CD14-positive monocyte (primary cell): ENCODE data around the gene APMAP. TPM values are rescaled to one million over a fixed set of nuclear protein-coding genes. Genes with fewer than 3 reads are reported as not detected.

ENCODE experiments used
- DNase-seq, 3 donors: peaks; one replicate each; pipeline ENCODE4 v3.0.0-alpha.2; 2011 to 2022
- H2AFZ ChIP-seq: 2 replicates; pipeline ENCODE4 v1.6.0; 2012; ENCODE audit warnings: mild to moderate bottlenecking, low read depth, low read length, inconsistent platforms; ENCODE audit not compliant: insufficient read depth, poor library complexity, severe bottlenecking
- H3K27ac ChIP-seq, 2 donors: 1 replicate in 1 of 2; 2 replicates in 1 of 2; pipeline ENCODE4 v1.5.1; 2012 to 2013; ENCODE audit warnings: low read length in 2 of 2, control low read depth in 1 of 2, inconsistent platforms in 1 of 2, low read depth in 1 of 2, mild to moderate bottlenecking in 1 of 2
- H3K27me3 ChIP-seq, 2 donors: one replicate each; pipeline versions ENCODE4 v1.6.0 to v1.6.1; 2011 to 2013; ENCODE audit warnings: low read length in 2 of 2; ENCODE audit not compliant: control insufficient read depth in 2 of 2, insufficient read depth in 2 of 2
- H3K36me3 ChIP-seq, 2 donors: replicated peaks in 1 of 2; 1 replicate in 1 of 2; 2 replicates in 1 of 2; pipeline versions ENCODE4 v1.5.1 to v1.6.1; 2012 to 2013; ENCODE audit warnings: low read length in 2 of 2, control low read depth in 1 of 2, inconsistent platforms in 1 of 2, mild to moderate bottlenecking in 1 of 2; ENCODE audit not compliant: insufficient read depth in 2 of 2, control insufficient read depth in 1 of 2
- H3K4me1 ChIP-seq, 2 donors: 1 replicate in 1 of 2; 2 replicates in 1 of 2; pipeline versions ENCODE4 v1.5.1 to v1.6.1; 2012 to 2013; ENCODE audit warnings: low read length in 2 of 2, control low read depth in 1 of 2, inconsistent platforms in 1 of 2, mild to moderate bottlenecking in 1 of 2, moderate library complexity in 1 of 2; ENCODE audit not compliant: insufficient read depth in 2 of 2, control insufficient read depth in 1 of 2
- H3K4me2 ChIP-seq: replicated peaks from 2 replicates; pipeline ENCODE3; 2012; ENCODE audit warnings: low read length, moderate library complexity, mild to moderate bottlenecking; ENCODE audit not compliant: poor library complexity, severe bottlenecking; ENCODE audit errors: extremely low read depth
- H3K4me3 ChIP-seq, 3 experiments: fragments of 200-600 bp in 1 of 3; sonication (generic) in 1 of 3; replicated peaks in 1 of 3; 1 replicate in 2 of 3; 2 replicates in 1 of 3; pipeline ENCODE4 v1.5.1; 2011 to 2013; ENCODE audit warnings: low read length in 3 of 3, mild to moderate bottlenecking in 3 of 3, control low read depth in 2 of 3, low read depth in 2 of 3, inconsistent platforms in 1 of 3, moderate library complexity in 1 of 3
- H3K79me2 ChIP-seq: 2 replicates; pipeline ENCODE4 v1.6.0; 2012; ENCODE audit warnings: mild to moderate bottlenecking, control low read depth, inconsistent platforms, low read length, moderate library complexity; ENCODE audit not compliant: insufficient read depth
- H3K9ac ChIP-seq: 2 replicates; pipeline ENCODE4 v1.6.0; 2017; ENCODE audit warnings: low read length, mild to moderate bottlenecking; ENCODE audit not compliant: insufficient read depth, poor library complexity, severe bottlenecking
- H3K9me3 ChIP-seq, 2 donors: replicated peaks in 1 of 2; 1 replicate in 1 of 2; 2 replicates in 1 of 2; pipeline versions ENCODE4 v1.5.1 to v1.6.1; 2012 to 2013; ENCODE audit warnings: low read length in 2 of 2, control low read depth in 1 of 2; ENCODE audit not compliant: control insufficient read depth in 1 of 2, insufficient read depth in 1 of 2
- H4K20me1 ChIP-seq: 2 replicates; pipeline ENCODE4 v1.6.0; 2012; ENCODE audit warnings: mild to moderate bottlenecking, low read length, control low read depth, moderate library complexity; ENCODE audit not compliant: insufficient read depth
- H3K27ac Mint-ChIP-seq, 7 donors: one replicate each; pipeline ENCODE4 v1.8.0; 2020; ENCODE audit warnings: mild to moderate bottlenecking in 7 of 7, mixed read lengths in 7 of 7, moderate library complexity in 6 of 7, inconsistent platforms in 2 of 7
- H3K27me3 Mint-ChIP-seq, 3 donors: one replicate each; pipeline ENCODE4 v1.8.0; 2021 to 2022; ENCODE audit warnings: low read depth in 3 of 3, mild to moderate bottlenecking in 3 of 3, mixed read lengths in 3 of 3, moderate library complexity in 3 of 3, inconsistent platforms in 1 of 3
- H3K36me3 Mint-ChIP-seq, 2 donors: one replicate each; pipeline ENCODE4 v1.8.0; 2020; ENCODE audit warnings: mixed read lengths in 2 of 2, inconsistent platforms in 1 of 2, mild to moderate bottlenecking in 1 of 2
- H3K4me1 Mint-ChIP-seq: one replicate; pipeline ENCODE4 v1.8.0; 2020; ENCODE audit warnings: mild to moderate bottlenecking, mixed read lengths
- H3K4me3 Mint-ChIP-seq, 2 donors: one replicate each; pipeline ENCODE4 v1.8.0; 2020; ENCODE audit warnings: mild to moderate bottlenecking in 2 of 2, mixed read lengths in 2 of 2, moderate library complexity in 1 of 2
- H3K9me3 Mint-ChIP-seq, 7 donors: one replicate each; pipeline ENCODE4 v1.8.0; 2020 to 2022; ENCODE audit warnings: mixed read lengths in 7 of 7, mild to moderate bottlenecking in 6 of 7, moderate library complexity in 6 of 7, inconsistent platforms in 2 of 7
- CTCF ChIP-seq: fragments of 200-600 bp; IDR thresholded peaks from one replicate; pipeline ENCODE4 v1.8.0; 2022; ENCODE audit warnings: antibody characterized with exemption, mild to moderate bottlenecking
- WGBS: methylation state at CpG from one replicate; pipeline ENCODE4 v1.1.5; 2013; ENCODE audit warnings: missing lambda C conversion rate; ENCODE audit not compliant: insufficient coverage; 5-methylcytosine and 5-hydroxymethylcytosine counted together
- intact Hi-C, 2 donors: fragments of 100-400 bp; cut with micrococcal nuclease; formaldehyde crosslinking; loops; one replicate each; pipeline versions ENCODE4 v1.15.0 to v1.15.1; 2023
- polyA plus RNA-seq, 3 donors: library from polyadenylated mRNA; depleted of rRNA in 1 of 3; unstranded in 2 of 3; stranded (reverse) in 1 of 3; fragments of 300-500 nt in 2 of 3; fragments of >200 nt in 1 of 3; fragmentation: Illumina TruSeq in 2 of 3; gene quantifications; 1 replicate in 2 of 3; 2 replicates in 1 of 3; pipeline ENCODE4 v1.2.3, GENCODE V29; 2012 to 2021

The APMAP gene
- polyA plus RNA-seq, 3 donors: 26.9 to 74.0 (median 73.2) TPM

DNA sequence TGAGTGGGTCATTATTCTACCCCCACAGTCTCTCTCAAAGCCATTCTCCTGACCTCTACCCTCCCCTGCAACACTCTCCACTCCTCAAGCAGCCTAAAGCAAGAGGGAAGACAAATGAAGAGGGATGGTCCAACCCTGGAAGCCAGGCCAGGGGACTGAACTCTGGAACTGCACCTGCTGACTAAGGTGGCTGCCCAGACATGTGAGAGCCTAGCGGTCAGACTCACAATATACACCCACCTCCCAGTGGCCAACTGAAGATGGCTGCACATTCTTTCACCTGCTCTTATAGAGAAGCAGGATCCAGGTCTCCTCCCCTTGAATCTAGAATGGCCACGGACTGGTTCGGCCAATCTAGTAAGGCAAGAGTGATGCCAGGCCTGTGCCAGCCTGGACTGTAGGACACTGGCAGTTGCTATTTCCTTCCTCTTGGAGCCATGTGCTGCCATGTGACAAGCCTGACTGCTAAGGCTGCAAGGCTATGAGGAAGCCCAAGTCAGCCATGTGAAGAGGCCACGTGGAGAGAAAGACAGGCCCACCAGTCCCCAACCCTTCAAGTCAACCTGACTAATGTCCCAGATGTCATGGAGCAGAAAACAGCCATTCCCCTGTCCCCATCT lies 33.5 kb upstream of the APMAP start:
- H3K4me1 ChIP-seq: no peaks in the 10 kb centered on the region
- Mint-ChIP-seq H3K36me3 (peaks cover 40 to 44% of the 10 kb centered on the region in 2 donors), H3K27me3 (no peaks in the 10 kb centered on the region), H3K9me3 (no peaks in the 10 kb centered on the region), H3K27ac (peak overlapping the region in 1 of 7 donors; percentile 7), H3K4me1 (peaks cover 11% of the 10 kb centered on the region), H3K4me3 (no peak overlapping the region)
- no peak overlapping the region for H3K9ac ChIP-seq
- DNase-seq: no peak
- H3K27me3 ChIP-seq: no peaks in the 10 kb centered on the region
- WGBS: 59% methylated on average over 3 of the region's 4 CpGs
- H3K36me3 ChIP-seq: peaks cover 22 to 46% of the 10 kb centered on the region in 2 donors
- TF ChIP-seq CTCF: no peak
- peaks cover 20% of the 10 kb centered on the region for H4K20me1 ChIP-seq
- H2AFZ ChIP-seq: no peak overlapping the region
- no peak overlapping the region for H3K4me3 ChIP-seq
- H3K27ac ChIP-seq: no peak overlapping the region
- H3K4me2 ChIP-seq: no peak overlapping the region
- no peaks in the 10 kb centered on the region for H3K79me2 ChIP-seq
- intact Hi-C loops: no loop called here
- no peaks in the 10 kb centered on the region for H3K9me3 ChIP-seq

GRCh38 chr20:25025091-25025861 lies 32.7 kb upstream of the APMAP start:
- over 99% methylated on average over 9 of the region's 14 CpGs for WGBS
- H3K27me3 ChIP-seq: no peaks in the 10 kb centered on the region
- peaks cover 44 to 46% of the 10 kb centered on the region in 2 donors for H3K36me3 Mint-ChIP-seq
- H3K27ac Mint-ChIP-seq: peak overlapping the region in 3 of 7 donors; percentile 10 to 67 (median 46)
- peaks cover 23 to 46% of the 10 kb centered on the region in 2 donors for H3K36me3 ChIP-seq
- no peak overlapping the region for H3K9ac ChIP-seq
- no peaks in the 10 kb centered on the region for H3K9me3 Mint-ChIP-seq
- no peak overlapping the region for H3K4me3 ChIP-seq
- no peaks in the 10 kb centered on the region for H3K9me3 ChIP-seq
- H3K4me1 ChIP-seq: no peaks in the 10 kb centered on the region
- peaks cover 11% of the 10 kb centered on the region for H3K4me1 Mint-ChIP-seq
- no peaks in the 10 kb centered on the region for H3K79me2 ChIP-seq
- no peak overlapping the region for H3K4me2 ChIP-seq
- no peak overlapping the region for H3K27ac ChIP-seq
- TF ChIP-seq CTCF: no peak
- intact Hi-C loops: no loop called here
- DNase-seq: no peak
- H2AFZ ChIP-seq: no peak overlapping the region
- no peak overlapping the region for H3K4me3 Mint-ChIP-seq
- no peaks in the 10 kb centered on the region for H3K27me3 Mint-ChIP-seq
- peaks cover 20% of the 10 kb centered on the region for H4K20me1 ChIP-seq
